ENCODE results near the gene LSM14B. TPM values are rescaled to one million over a fixed set of nuclear protein-coding genes. Genes with fewer than 3 reads are reported as not detected.
"Not testable (repeated sequence)": the region's sequence is repeated elsewhere in the genome, so short reads cannot be mapped to it uniquely, and the experiment has no call there.

Gene LSM14B
- total RNA-seq, 1 experiment from 2014 or later = 76.9 TPM

GRCh38 chr20:62146019-62146755 lies 23.9 kb downstream of the LSM14B start:
- no peak for DNase-seq
- H3K9me3 Mint-ChIP-seq (ENCODE audit: low read depth, unreplicated experiment) = no peaks in the 10 kb centered on the region
- H3K36me3 Mint-ChIP-seq (ENCODE audit: insufficient read depth, unreplicated experiment) = peaks cover 57% of the 10 kb centered on the region
- no peak overlapping the region for H3K27ac Mint-ChIP-seq (ENCODE audit: unreplicated experiment)
- intact Hi-C loops (cut with micrococcal nuclease; ENCODE audit: unreplicated experiment) = no loop called here
- no peaks in the 10 kb centered on the region for H3K27me3 Mint-ChIP-seq (ENCODE audit: unreplicated experiment)
- H3K4me1 Mint-ChIP-seq (ENCODE audit: low read depth, unreplicated experiment) = peaks cover 34% of the 10 kb centered on the region
- no peak for TF ChIP-seq CTCF (IDR thresholded peaks at IDR 0.05; ENCODE audit: unreplicated experiment)
- BruUV-seq (replicated peaks) = no TSS peak
- CTCF ChIA-PET = no interaction called here
- no peak overlapping the region for H3K4me3 Mint-ChIP-seq (ENCODE audit: low read depth, unreplicated experiment)

GRCh38 chr20:62147125-62147524 lies 24.9 kb downstream of the LSM14B start:
- H3K9me3 Mint-ChIP-seq (ENCODE audit: low read depth, unreplicated experiment) = no peaks in the 10 kb centered on the region
- no TSS peak for BruUV-seq (replicated peaks)
- no peak overlapping the region for H3K4me3 Mint-ChIP-seq (ENCODE audit: low read depth, unreplicated experiment)
- no peak for TF ChIP-seq CTCF (IDR thresholded peaks at IDR 0.05; ENCODE audit: unreplicated experiment)
- DNase-seq = no peak
- peaks cover 24% of the 10 kb centered on the region for H3K4me1 Mint-ChIP-seq (ENCODE audit: low read depth, unreplicated experiment)
- H3K36me3 Mint-ChIP-seq (ENCODE audit: insufficient read depth, unreplicated experiment) = peaks cover 53% of the 10 kb centered on the region
- no peaks in the 10 kb centered on the region for H3K27me3 Mint-ChIP-seq (ENCODE audit: unreplicated experiment)
- CTCF ChIA-PET = interaction anchor here (0.7 kb wide), 1 partner anchor 276 kb away, joined by 3 read pairs; no protein-coding TSS in a partner anchor
- no peak overlapping the region for H3K27ac Mint-ChIP-seq (ENCODE audit: unreplicated experiment)
- intact Hi-C loops (cut with micrococcal nuclease; ENCODE audit: unreplicated experiment) = no loop called here

- DNase-seq = no peak
- no peaks in the 10 kb centered on the region for H3K9me3 Mint-ChIP-seq (ENCODE audit: low read depth, unreplicated experiment)
- no peak overlapping the region for H3K4me3 Mint-ChIP-seq (ENCODE audit: low read depth, unreplicated experiment)
- no peak for TF ChIP-seq CTCF (IDR thresholded peaks at IDR 0.05; ENCODE audit: unreplicated experiment)
- H3K4me1 Mint-ChIP-seq (ENCODE audit: low read depth, unreplicated experiment) = peaks cover 24% of the 10 kb centered on the region
- CTCF ChIA-PET = interaction anchor here (0.7 kb wide), 1 partner anchor 277 kb away, joined by 3 read pairs; no protein-coding TSS in a partner anchor
- no peaks in the 10 kb centered on the region for H3K27me3 Mint-ChIP-seq (ENCODE audit: unreplicated experiment)
- intact Hi-C loops (cut with micrococcal nuclease; ENCODE audit: unreplicated experiment) = no loop called here
- H3K36me3 Mint-ChIP-seq (ENCODE audit: insufficient read depth, unreplicated experiment) = peaks cover 53% of the 10 kb centered on the region
- no peak overlapping the region for H3K27ac Mint-ChIP-seq (ENCODE audit: unreplicated experiment)
- BruUV-seq (replicated peaks) = no TSS peak
Measured at GRCh38 chr20:62147528-62147927, 25.3 kb downstream of the LSM14B start.

GRCh38 chr20:62148383-62148782 lies 26.1 kb downstream of the LSM14B start:
- peaks cover 24% of the 10 kb centered on the region for H3K4me1 Mint-ChIP-seq (ENCODE audit: low read depth, unreplicated experiment)

GRCh38 chr20:62148908-62149314 lies 26.6 kb downstream of the LSM14B start:
- intact Hi-C loops (cut with micrococcal nuclease; ENCODE audit: unreplicated experiment) = no loop called here
- no peak for TF ChIP-seq CTCF (IDR thresholded peaks at IDR 0.05; ENCODE audit: unreplicated experiment)
- no peaks in the 10 kb centered on the region for H3K27me3 Mint-ChIP-seq (ENCODE audit: unreplicated experiment)
- H3K4me1 Mint-ChIP-seq (ENCODE audit: low read depth, unreplicated experiment) = peaks cover 24% of the 10 kb centered on the region
- no peak for DNase-seq
- CTCF ChIA-PET = no interaction called here
- peaks cover 51% of the 10 kb centered on the region for H3K36me3 Mint-ChIP-seq (ENCODE audit: insufficient read depth, unreplicated experiment)
- BruUV-seq (replicated peaks) = no TSS peak
- no peak overlapping the region for H3K27ac Mint-ChIP-seq (ENCODE audit: unreplicated experiment)
- H3K4me3 Mint-ChIP-seq (ENCODE audit: low read depth, unreplicated experiment) = no peak overlapping the region
- peaks cover 9% of the 10 kb centered on the region for H3K9me3 Mint-ChIP-seq (ENCODE audit: low read depth, unreplicated experiment)

More at GRCh38 chr20:62148383-62148782, 26.1 kb downstream of the LSM14B start:
- H3K9me3 Mint-ChIP-seq (ENCODE audit: low read depth, unreplicated experiment); DNase-seq; BruUV-seq (replicated peaks); CTCF ChIA-PET; H3K27me3 Mint-ChIP-seq (ENCODE audit: unreplicated experiment); H3K27ac Mint-ChIP-seq (ENCODE audit: unreplicated experiment); intact Hi-C loops (cut with micrococcal nuclease; ENCODE audit: unreplicated experiment); H3K4me3 Mint-ChIP-seq (ENCODE audit: low read depth, unreplicated experiment): not testable (repeated sequence)
- peaks cover 51% of the 10 kb centered on the region for H3K36me3 Mint-ChIP-seq (ENCODE audit: insufficient read depth, unreplicated experiment)

Measured in Calu3 (cell line).